ENCODE results near the gene SPACA7. TPM values are rescaled to one million over a fixed set of nuclear protein-coding genes. Genes with fewer than 3 reads are reported as not detected.

The SPACA7 gene
- total and polyA plus RNA-seq, 10 of the 15 experiments (the other 5 are each of a cell fraction or from before 2014, with no cell fraction given): not detected

DNA sequence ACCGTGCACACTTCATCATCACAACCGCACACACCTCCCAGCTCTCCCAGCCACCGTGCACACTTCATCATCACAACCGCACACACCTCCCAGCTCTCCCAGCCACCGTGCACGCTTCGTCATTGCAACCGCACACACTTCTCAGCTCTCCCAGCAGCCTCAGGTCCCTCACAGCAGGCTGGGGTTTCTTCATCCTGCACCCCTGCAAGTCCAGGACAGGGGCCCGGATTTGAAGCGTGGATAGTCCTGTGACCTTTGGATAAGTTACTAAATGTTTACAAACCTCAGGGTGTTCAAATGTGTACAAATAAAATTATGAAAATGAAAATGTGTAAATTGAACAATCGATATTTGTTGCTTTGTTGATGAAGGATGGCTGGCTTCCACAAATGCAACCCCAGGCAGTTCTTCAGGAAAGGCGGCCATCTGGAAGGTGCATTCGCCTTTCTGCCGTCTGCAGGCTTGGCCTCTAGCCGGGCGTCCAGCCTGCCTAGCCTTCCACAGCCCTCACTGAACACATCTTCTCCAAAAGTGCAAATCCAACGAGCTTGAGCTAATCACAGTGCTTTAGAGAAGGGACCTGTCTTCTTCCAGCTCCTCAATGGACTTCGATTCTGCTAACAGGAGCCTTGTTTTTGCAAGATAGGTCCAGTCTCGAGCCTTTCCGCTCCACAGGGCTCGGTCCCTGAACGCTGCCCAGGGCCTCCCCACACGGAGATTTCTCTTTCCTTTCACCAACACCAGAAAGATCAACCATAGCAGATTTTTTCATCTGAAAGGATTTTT lies 74.2 kb downstream of the SPACA7 start:
- SMC1A ChIA-PET (ENCODE audit: uncharacterized antibody, unreplicated experiment): no interaction called here
- Histone ChIP-seq H3K27me3 (replicated peaks in 1 of 2; ENCODE audit: control insufficient read depth in 2 of 2, insufficient read depth in 2 of 2, low read length in 1 of 2) (no peaks in the 10 kb centered on the region), H3K4me2 (ENCODE audit: control insufficient read depth, insufficient read depth) (no peak overlapping the region), H3K4me1 (ENCODE audit: control insufficient read depth, insufficient read depth, low read length) (no peaks in the 10 kb centered on the region), H3K9ac (ENCODE audit: control insufficient read depth, insufficient read depth, low read length) (no peak overlapping the region), H3K79me2 (ENCODE audit: control insufficient read depth, insufficient read depth, low read length) (no peaks in the 10 kb centered on the region), H3K4me3 (no peak overlapping the region), H3K27ac (ENCODE audit: control insufficient read depth, insufficient read depth) (no peak overlapping the region), H2AFZ (ENCODE audit: control insufficient read depth, low read depth, low read length) (no peak overlapping the region), H3K36me3 (ENCODE audit: control insufficient read depth in 2 of 2, insufficient read depth in 2 of 2, low read length in 1 of 2) (no peaks in the 10 kb centered on the region), H3K9me3 (replicated peaks; ENCODE audit: control insufficient read depth, insufficient read depth, low read length) (no peaks in the 10 kb centered on the region), H4K20me1 (ENCODE audit: control insufficient read depth, insufficient read depth) (no peaks in the 10 kb centered on the region)
- 50% methylated on average over 21 of the region's 23 CpGs for WGBS (ENCODE audit: insufficient coverage, insufficient replicate concordance, low lambda C conversion rate, missing lambda C conversion rate)
- RAD21 ChIA-PET (ENCODE audit: unreplicated experiment): no interaction called here
- no peak for FAIRE-seq
- in situ Hi-C loops (cut with MboI): no loop called here
- intact Hi-C loops (cut with micrococcal nuclease; ENCODE audit: unreplicated experiment): no loop called here
- CTCF ChIA-PET: no interaction called here
- DNase-seq (ENCODE audit: low read depth, low spot score): no peak
- POLR2A ChIA-PET: no interaction called here
- ATAC-seq: no peak
- no TSS peak for BruUV-seq (replicated peaks)
- no peak for TF ChIP-seq IRF3 (IDR thresholded peaks at IDR 0.05)
- TF ChIP-seq, protein P1, sequence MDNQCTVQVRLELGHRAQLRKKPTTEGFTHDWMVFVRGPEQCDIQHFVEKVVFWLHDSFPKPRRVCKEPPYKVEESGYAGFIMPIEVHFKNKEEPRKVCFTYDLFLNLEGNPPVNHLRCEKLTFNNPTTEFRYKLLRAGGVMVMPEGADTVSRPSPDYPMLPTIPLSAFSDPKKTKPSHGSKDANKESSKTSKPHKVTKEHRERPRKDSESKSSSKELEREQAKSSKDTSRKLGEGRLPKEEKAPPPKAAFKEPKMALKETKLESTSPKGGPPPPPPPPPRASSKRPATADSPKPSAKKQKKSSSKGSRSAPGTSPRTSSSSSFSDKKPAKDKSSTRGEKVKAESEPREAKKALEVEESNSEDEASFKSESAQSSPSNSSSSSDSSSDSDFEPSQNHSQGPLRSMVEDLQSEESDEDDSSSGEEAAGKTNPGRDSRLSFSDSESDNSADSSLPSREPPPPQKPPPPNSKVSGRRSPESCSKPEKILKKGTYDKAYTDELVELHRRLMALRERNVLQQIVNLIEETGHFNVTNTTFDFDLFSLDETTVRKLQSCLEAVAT (IDR thresholded peaks at IDR 0.05): no peak
- TF ChIP-seq USF1 (IDR thresholded peaks at IDR 0.05; ENCODE audit: borderline replicate concordance, extremely low read length, insufficient read depth, low read depth, low read length): no peak
- TF ChIP-seq BMI1 (IDR thresholded peaks at IDR 0.05; ENCODE audit: borderline replicate concordance): no peak
- TF ChIP-seq NFXL1 (IDR thresholded peaks at IDR 0.05; ENCODE audit: borderline replicate concordance): no peak
- no peak for TF ChIP-seq RBBP5 (conservative IDR thresholded peaks at IDR 0.05)
- no peak for TF ChIP-seq FOXK2 (IDR thresholded peaks at IDR 0.05)
- TF ChIP-seq POU2F2 (IDR thresholded peaks at IDR 0.05; ENCODE audit: borderline replicate concordance, low read depth, low read length): no peak
- TF ChIP-seq SUZ12 (IDR thresholded peaks at IDR 0.05; ENCODE audit: unreplicated experiment): no peak
- no peak for TF ChIP-seq MEF2B (IDR thresholded peaks at IDR 0.05; ENCODE audit: partially characterized antibody, poor library complexity, severe bottlenecking)
- TF ChIP-seq SRF (IDR thresholded peaks at IDR 0.05; ENCODE audit: low read depth in 2 of 2, low read length in 2 of 2): no peak
- TF ChIP-seq EZH2 (IDR thresholded peaks at IDR 0.05; ENCODE audit: borderline replicate concordance, control insufficient read depth, low read depth, low read length): no peak
- no peak for TF ChIP-seq IKZF1 (conservative IDR thresholded peaks at IDR 0.05)
- no peak for TF ChIP-seq KAT2A (conservative IDR thresholded peaks at IDR 0.05; ENCODE audit: control insufficient read depth, low read depth, low read length)
- TF ChIP-seq ZNF384 (IDR thresholded peaks at IDR 0.05; ENCODE audit: borderline replicate concordance, low read depth, low read length): no peak
- TF ChIP-seq SIX5 (IDR thresholded peaks at IDR 0.05; ENCODE audit: low read depth, low read length, severe bottlenecking): no peak
- TF ChIP-seq DPF2 (IDR thresholded peaks at IDR 0.05): no peak
